ENCODE results near the gene SMIM11.

DNA sequence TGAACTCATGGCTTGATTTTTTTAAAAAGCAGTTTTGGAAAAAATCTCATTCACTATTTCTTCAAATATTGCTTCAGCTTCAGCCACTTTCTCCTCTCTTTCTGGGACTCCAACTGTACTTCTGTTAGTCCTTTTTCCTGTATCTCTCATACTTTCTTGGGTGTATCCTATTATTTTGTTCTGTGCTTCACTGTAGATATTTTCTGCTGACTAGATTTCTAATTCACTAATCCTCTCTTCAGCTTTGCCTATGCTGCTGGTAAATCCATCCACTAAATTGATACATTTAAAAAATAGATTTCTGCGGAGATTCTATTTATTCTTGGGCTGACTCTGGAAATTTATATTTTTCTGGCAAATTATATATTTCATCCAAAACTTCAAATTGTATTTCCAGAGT is 16.4 kb upstream of the SMIM11 start:
- TF ChIP-seq CTCF (IDR thresholded peaks at IDR 0.05) (no peak), POLR2A (IDR thresholded peaks at IDR 0.05) (no peak), EP300 (IDR thresholded peaks at IDR 0.05) (no peak)

Measured in sigmoid colon (tissue), 4 donors.